CD4-positive, CD25-positive, alpha-beta regulatory T cell (primary cell): ENCODE measurements around the gene IL23A. TPM values are rescaled to one million over a fixed set of nuclear protein-coding genes. Genes with fewer than 3 reads are reported as not detected.

ENCODE experiments used
- ATAC-seq, 2 donors: fragments of 150-1000 bp; cut with Tn5 transposase; one replicate each; pipeline ENCODE4 v1.10.0; 2021; ENCODE audit warnings: low read depth in 2 of 2, moderate number of reproducible peaks in 2 of 2, moderate library complexity in 1 of 2
- DNase-seq, 3 donors: peaks; one replicate each; pipeline versions ENCODE4 v3.0.0 to v3.0.0-alpha.2; 2012 to 2022; ENCODE audit warnings: mixed read lengths in 1 of 3
- H3K27ac ChIP-seq: one replicate; pipeline ENCODE4 v1.7.0; 2013; ENCODE audit warnings: mild to moderate bottlenecking, low read length; ENCODE audit not compliant: insufficient read depth, poor library complexity, severe bottlenecking
- H3K27me3 ChIP-seq: one replicate; pipeline ENCODE4 v1.7.0; 2013; ENCODE audit warnings: low read length; ENCODE audit not compliant: control insufficient read depth, insufficient read depth
- H3K36me3 ChIP-seq: one replicate; pipeline ENCODE4 v1.7.0; 2013; ENCODE audit warnings: mild to moderate bottlenecking, low read length, moderate library complexity; ENCODE audit not compliant: control insufficient read depth, insufficient read depth
- H3K4me1 ChIP-seq: 2 replicates; pipeline ENCODE4 v1.7.0; 2013; ENCODE audit warnings: mild to moderate bottlenecking, low read length; ENCODE audit not compliant: insufficient read depth, control insufficient read depth, poor library complexity, severe bottlenecking
- H3K4me3 ChIP-seq: one replicate; pipeline ENCODE4 v1.7.0; 2013; ENCODE audit warnings: low read depth, mild to moderate bottlenecking, low read length, moderate library complexity
- H3K9me3 ChIP-seq, 2 experiments: 1 replicate in 1 of 2; 2 replicates in 1 of 2; pipeline ENCODE4 v1.7.0; 2013; ENCODE audit warnings: low read length in 2 of 2, mild to moderate bottlenecking in 1 of 2, moderate library complexity in 1 of 2; ENCODE audit not compliant: control insufficient read depth in 2 of 2
- H3K27ac Mint-ChIP-seq, 3 donors: one replicate each; pipeline ENCODE4 v1.8.0; 2020 to 2022; ENCODE audit warnings: mild to moderate bottlenecking in 3 of 3, mixed read lengths in 3 of 3, moderate library complexity in 2 of 3
- H3K27me3 Mint-ChIP-seq: one replicate; pipeline ENCODE4 v1.8.0; 2022; ENCODE audit warnings: mild to moderate bottlenecking, mixed read lengths
- H3K36me3 Mint-ChIP-seq: one replicate; pipeline ENCODE4 v1.8.0; 2020; ENCODE audit warnings: mixed read lengths
- H3K4me1 Mint-ChIP-seq, 4 donors: one replicate each; pipeline ENCODE4 v1.8.0; 2020 to 2022; ENCODE audit warnings: mixed read lengths in 4 of 4, mild to moderate bottlenecking in 1 of 4
- H3K4me3 Mint-ChIP-seq, 4 donors: one replicate each; pipeline ENCODE4 v1.8.0; 2020 to 2022; ENCODE audit warnings: mild to moderate bottlenecking in 4 of 4, mixed read lengths in 4 of 4, moderate library complexity in 3 of 4
- H3K9me3 Mint-ChIP-seq, 7 donors: one replicate each; pipeline ENCODE4 v1.8.0; 2020 to 2022; ENCODE audit warnings: mixed read lengths in 7 of 7, mild to moderate bottlenecking in 3 of 7, moderate library complexity in 2 of 7
- polyA plus RNA-seq, 4 donors: library from polyadenylated mRNA; unstranded; fragments of 300-500 nt; fragmentation: Illumina TruSeq; gene quantifications; one replicate each; pipeline ENCODE4 v1.2.3, GENCODE V29; 2021
- total RNA-seq: library from RNA; stranded (reverse); gene quantifications from one replicate; pipeline ENCODE4 v1.2.3, GENCODE V29; 2022

IL23A gene
- total and polyA plus RNA-seq, 5 donors from 2014 or later: 12.2 to 27.1 (median 18.3) TPM

DNA sequence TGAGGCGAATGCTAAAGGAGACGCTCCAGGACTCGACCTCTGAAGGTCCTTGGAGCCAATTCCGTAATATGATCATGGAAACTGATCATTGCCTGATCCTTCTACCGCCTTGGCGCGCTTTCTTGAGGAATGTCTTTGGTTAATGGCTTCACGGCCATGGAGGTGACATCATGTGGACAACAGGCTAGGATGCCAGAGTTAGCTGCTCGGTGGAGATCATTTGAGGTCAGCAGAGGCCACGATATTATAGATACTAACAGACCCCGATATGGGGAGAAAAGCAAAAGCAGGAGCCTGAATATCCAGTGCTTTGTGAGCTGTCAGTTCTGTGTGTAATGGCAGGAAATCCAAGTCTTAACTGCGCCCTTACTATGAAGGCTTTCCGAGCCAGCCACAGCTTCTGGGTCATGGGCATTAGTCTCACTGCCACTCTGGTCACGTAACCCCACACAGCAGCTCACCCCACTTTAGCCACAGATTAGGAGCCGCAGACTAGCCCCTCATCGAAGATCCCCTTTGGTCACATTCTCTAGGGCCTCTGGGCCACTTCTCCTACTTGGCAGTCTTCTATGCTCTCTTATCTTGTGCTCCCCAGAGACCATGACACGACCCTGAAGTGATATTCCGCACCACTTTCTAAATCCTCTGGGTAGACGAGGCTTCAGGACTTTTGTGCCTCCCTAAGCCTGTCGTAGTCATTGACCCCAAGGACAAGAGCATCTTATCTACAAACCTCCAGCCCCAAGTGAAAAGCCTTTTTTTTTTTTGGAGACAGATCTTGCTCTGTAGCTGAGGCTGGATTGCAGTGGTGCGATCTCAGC, 37.8 kb upstream of the IL23A start:
- no peaks in the 10 kb centered on the region for H3K27me3 ChIP-seq
- peak overlapping the region; percentile 89 for H3K4me3 ChIP-seq
- H3K36me3 ChIP-seq: peaks cover 12% of the 10 kb centered on the region
- peaks cover 12% of the 10 kb centered on the region for H3K36me3 Mint-ChIP-seq
- H3K27ac ChIP-seq: peak overlapping the region; percentile 98
- peaks cover 46% of the 10 kb centered on the region for H3K4me1 ChIP-seq
- no peaks in the 10 kb centered on the region for H3K9me3 ChIP-seq
- peak overlapping the region; percentile 95 to 98 (median 96) for H3K27ac Mint-ChIP-seq
- H3K4me3 Mint-ChIP-seq: peak overlapping the region; percentile 94 to 99 (median 96)
- ATAC-seq (no peak), DNase-seq (no peak)
- no peaks in the 10 kb centered on the region for H3K27me3 Mint-ChIP-seq
- no peaks in the 10 kb centered on the region for H3K9me3 Mint-ChIP-seq
- H3K4me1 Mint-ChIP-seq: peaks cover 15 to 59% (median 44%) of the 10 kb centered on the region in 4 donors

- no peak for DNase-seq
- Histone ChIP-seq H3K9me3 (no peaks in the 10 kb centered on the region), H3K27me3 (no peaks in the 10 kb centered on the region), H3K4me3 (no peak overlapping the region), H3K27ac (no peak overlapping the region), H3K4me1 (peaks cover 24% of the 10 kb centered on the region), H3K36me3 (peaks cover 18% of the 10 kb centered on the region)
- peaks cover 4% of the 10 kb centered on the region for H3K36me3 Mint-ChIP-seq
- no peaks in the 10 kb centered on the region for H3K9me3 Mint-ChIP-seq
- peaks cover 11 to 27% (median 19%) of the 10 kb centered on the region in 4 donors for H3K4me1 Mint-ChIP-seq
- peak overlapping the region in 1 of 3 donors; percentile 62 for H3K27ac Mint-ChIP-seq
- H3K4me3 Mint-ChIP-seq: no peak overlapping the region
- no peak for ATAC-seq
- H3K27me3 Mint-ChIP-seq: no peaks in the 10 kb centered on the region
Observed at GRCh38 chr12:56304276-56304675, 34.4 kb upstream of the IL23A start.

DNA sequence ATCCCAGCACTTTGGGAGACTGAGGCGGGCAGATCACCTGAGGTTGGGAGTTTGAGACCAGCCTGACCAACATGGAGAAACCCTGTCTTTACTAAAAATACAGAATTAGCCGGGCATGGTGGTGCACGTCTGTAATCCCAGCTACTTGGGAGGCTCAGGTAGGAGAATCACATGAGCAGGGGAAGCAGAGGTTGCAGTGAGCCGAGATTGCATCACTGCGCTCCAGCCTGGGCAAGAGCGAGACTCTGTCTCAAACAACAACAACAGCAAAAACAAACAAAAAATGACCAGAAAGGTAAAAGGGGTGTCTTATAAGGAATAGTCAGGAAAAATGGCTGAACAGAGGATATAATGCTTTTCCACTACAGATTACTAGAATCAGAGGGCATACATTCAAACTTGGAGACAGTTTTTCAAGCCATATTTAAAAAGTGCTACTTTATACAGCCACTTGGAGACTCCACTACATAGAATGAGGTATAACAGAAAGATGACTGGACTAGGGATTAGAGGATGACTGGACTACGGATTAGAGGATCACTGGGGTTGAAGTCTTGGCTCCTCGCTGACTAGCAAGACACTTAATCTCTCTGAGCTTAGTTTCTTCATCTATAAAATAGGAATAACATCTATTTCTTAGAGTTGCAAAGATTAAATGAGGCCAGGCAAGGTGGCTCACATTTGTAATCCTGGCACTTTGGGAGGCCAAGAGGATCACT, 33.7 kb upstream of the IL23A start:
- H3K27ac Mint-ChIP-seq: peak overlapping the region in 1 of 3 donors; percentile 14
- no peaks in the 10 kb centered on the region for H3K9me3 ChIP-seq
- no peak overlapping the region for H3K4me3 Mint-ChIP-seq
- H3K27me3 Mint-ChIP-seq: no peaks in the 10 kb centered on the region
- peaks cover 9 to 22% (median 16%) of the 10 kb centered on the region in 4 donors for H3K4me1 Mint-ChIP-seq
- ATAC-seq: no peak
- H3K9me3 Mint-ChIP-seq: no peaks in the 10 kb centered on the region
- DNase-seq: no peak
- peaks cover 23% of the 10 kb centered on the region for H3K36me3 ChIP-seq
- no peak overlapping the region for H3K4me3 ChIP-seq
- peaks cover 20% of the 10 kb centered on the region for H3K4me1 ChIP-seq
- H3K36me3 Mint-ChIP-seq: peaks cover 8% of the 10 kb centered on the region
- no peak overlapping the region for H3K27ac ChIP-seq
- no peaks in the 10 kb centered on the region for H3K27me3 ChIP-seq

DNA sequence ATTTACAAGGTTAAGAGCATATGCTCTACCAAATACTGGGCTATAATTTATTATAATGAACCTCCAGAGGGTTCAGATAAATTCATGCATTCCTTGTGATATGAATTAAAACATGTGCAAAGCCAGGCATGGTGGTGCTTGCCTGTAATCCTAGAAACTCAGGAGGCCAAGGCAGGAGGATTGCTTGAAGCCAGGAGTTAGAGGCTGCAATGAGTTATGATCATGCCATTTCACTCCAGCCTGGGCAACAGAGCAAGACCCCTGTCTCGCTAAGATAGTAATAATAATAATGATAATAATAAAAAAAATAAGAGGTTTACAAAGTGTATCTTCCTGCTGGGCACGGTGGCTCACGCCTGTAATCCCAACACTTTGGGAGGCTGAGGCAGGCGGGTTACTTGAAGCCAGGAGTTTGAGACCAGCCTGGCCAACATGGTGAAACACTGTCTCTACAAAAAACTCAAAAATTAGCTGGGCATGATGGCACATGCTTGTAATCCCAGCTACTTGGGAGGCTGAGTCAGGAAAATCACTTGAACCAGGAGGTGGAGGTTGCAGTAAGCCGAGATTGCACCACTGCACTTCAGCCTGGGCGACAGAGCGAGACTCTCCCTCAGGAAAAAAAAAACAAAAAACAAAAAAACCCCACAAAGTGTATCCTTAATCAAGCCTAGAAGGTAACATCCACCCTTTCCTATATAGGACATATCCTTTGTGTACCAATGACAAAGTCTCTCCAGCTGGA, 31.3 kb upstream of the IL23A start:
- Histone ChIP-seq H3K4me3 (no peak overlapping the region), H3K36me3 (peaks cover 26% of the 10 kb centered on the region), H3K27ac (no peak overlapping the region), H3K27me3 (no peaks in the 10 kb centered on the region), H3K4me1 (peaks cover 3% of the 10 kb centered on the region), H3K9me3 (no peaks in the 10 kb centered on the region)
- DNase-seq (no peak), ATAC-seq (no peak)
- Mint-ChIP-seq H3K36me3 (peaks cover 9% of the 10 kb centered on the region), H3K4me1 (peaks cover under 1 to 3% (median 2%) of the 10 kb centered on the region in 4 donors), H3K27ac (no peak overlapping the region), H3K4me3 (no peak overlapping the region), H3K27me3 (no peaks in the 10 kb centered on the region), H3K9me3 (no peaks in the 10 kb centered on the region)

GRCh38 chr12:56308714-56309113, 30.0 kb upstream of the IL23A start:
- Histone ChIP-seq H3K4me3 (no peak overlapping the region), H3K27me3 (no peaks in the 10 kb centered on the region), H3K27ac (no peak overlapping the region), H3K36me3 (peaks cover 26% of the 10 kb centered on the region), H3K9me3 (no peaks in the 10 kb centered on the region), H3K4me1 (no peaks in the 10 kb centered on the region)
- Mint-ChIP-seq H3K27me3 (no peaks in the 10 kb centered on the region), H3K4me1 (no peaks in the 10 kb centered on the region), H3K36me3 (peaks cover 9% of the 10 kb centered on the region), H3K9me3 (no peaks in the 10 kb centered on the region), H3K4me3 (peak overlapping the region in 2 of 4 donors; percentile 35 to 54), H3K27ac (no peak overlapping the region)
- DNase-seq (no peak), ATAC-seq (no peak)

DNA sequence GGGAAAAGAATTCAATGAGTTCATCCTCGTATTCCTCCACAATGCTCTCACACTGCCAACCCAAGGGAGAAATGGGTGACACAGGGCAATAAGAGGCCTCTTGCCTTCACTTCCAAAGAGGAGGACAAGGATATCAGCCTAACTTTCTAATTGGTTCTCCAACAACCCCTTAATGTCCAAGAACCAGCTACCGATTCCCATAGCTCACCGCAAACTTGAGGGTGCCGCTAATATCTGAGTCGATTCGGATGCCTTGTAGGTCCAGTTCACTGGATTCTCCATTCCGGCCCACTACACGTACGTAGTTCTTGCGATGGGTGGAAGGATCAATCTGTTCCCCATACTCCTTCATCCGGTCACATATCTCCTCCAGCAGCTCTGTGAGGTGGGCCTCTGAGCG, 27.7 kb upstream of the IL23A start:
- H3K4me1 Mint-ChIP-seq: peaks cover 4 to 18% (median 5%) of the 10 kb centered on the region in 4 donors
- H3K27ac Mint-ChIP-seq: no peak overlapping the region
- no peaks in the 10 kb centered on the region for H3K9me3 ChIP-seq
- ATAC-seq: no peak
- peaks cover 29% of the 10 kb centered on the region for H3K36me3 ChIP-seq
- no peak overlapping the region for H3K4me3 Mint-ChIP-seq
- H3K27ac ChIP-seq: no peak overlapping the region
- peaks cover 10% of the 10 kb centered on the region for H3K4me1 ChIP-seq
- peaks cover 14% of the 10 kb centered on the region for H3K36me3 Mint-ChIP-seq
- no peak overlapping the region for H3K4me3 ChIP-seq
- no peak for DNase-seq
- no peaks in the 10 kb centered on the region for H3K27me3 Mint-ChIP-seq
- H3K9me3 Mint-ChIP-seq: no peaks in the 10 kb centered on the region
- H3K27me3 ChIP-seq: no peaks in the 10 kb centered on the region

- Histone ChIP-seq H3K4me3 (peak overlapping the region; percentile 82), H3K36me3 (peaks cover 14% of the 10 kb centered on the region), H3K27ac (peak overlapping the region; percentile 93), H3K9me3 (no peaks in the 10 kb centered on the region), H3K4me1 (peaks cover 14% of the 10 kb centered on the region), H3K27me3 (no peaks in the 10 kb centered on the region)
- ATAC-seq (no peak), DNase-seq (no peak)
- Mint-ChIP-seq H3K27ac (peak overlapping the region in 2 of 3 donors; percentile 99), H3K9me3 (no peaks in the 10 kb centered on the region), H3K27me3 (no peaks in the 10 kb centered on the region), H3K4me1 (peaks cover 4 to 24% (median 8%) of the 10 kb centered on the region in 4 donors), H3K36me3 (peaks cover 17% of the 10 kb centered on the region), H3K4me3 (peak overlapping the region; percentile 98 to 100 (median 98))
Observed at GRCh38 chr12:56315249-56315621, 23.4 kb upstream of the IL23A start.
